Measurements from ENCODE around the gene DNASE1L2. TPM values are rescaled to one million over a fixed set of nuclear protein-coding genes. Genes with fewer than 3 reads are reported as not detected.
A peak's percentile ranks its signal among the peaks of the same experiment; 100 is the strongest.

Gene DNASE1L2
- total RNA-seq, 4 donors from 2014 or later: 0.38 to 0.61 (median 0.57) TPM; not detected in 1

GRCh38 chr16:2204416-2205103 is 31.7 kb upstream of the DNASE1L2 start:
- no peak for TF ChIP-seq CTCF (IDR thresholded peaks at IDR 0.05)
- no peak for TF ChIP-seq POLR2A (IDR thresholded peaks at IDR 0.05)
- H3K27me3 ChIP-seq: peaks cover 0 to 3% (median 0%) of the 10 kb centered on the region in 4 donors
- no peaks in the 10 kb centered on the region for H3K9me3 ChIP-seq
- peaks cover 13 to 24% (median 22%) of the 10 kb centered on the region in 3 donors for H3K4me1 ChIP-seq
- no peak for DNase-seq
- 74 to 78% methylated on average over 13 of the region's 13 CpGs for WGBS, 2 donors
- peaks cover 14 to 32% (median 25%) of the 10 kb centered on the region in 3 donors for H3K36me3 ChIP-seq
- peak overlapping the region; percentile 67 to 87 (median 82) for H3K4me3 ChIP-seq
- intact Hi-C loops (cut with DNase I): no loop called here
- H3K27ac ChIP-seq: peak overlapping the region; percentile 96 to 99 (median 98)

GRCh38 chr16:2205104-2205966 is 30.9 kb upstream of the DNASE1L2 start, which contains the start of gene MLST8:
TSS of gene MLST8 (plus strand) at chr16:2205454. CDS start at chr16:2206086, 632 bp downstream.
- Histone ChIP-seq H3K36me3 (peaks cover 14 to 40% (median 25%) of the 10 kb centered on the region in 3 donors), H3K4me1 (peaks cover 13 to 24% (median 22%) of the 10 kb centered on the region in 3 donors), H3K27ac (peak within 1 kb of the TSS; percentile 96 to 99 (median 98)), H3K27me3 (no peaks in the 10 kb centered on the region), H3K9me3 (no peaks in the 10 kb centered on the region), H3K4me3 (peak within 1 kb of the TSS; percentile 67 to 87 (median 82))
- peak; percentile 57 for DNase-seq
- intact Hi-C loops (cut with DNase I): no loop called here
- peak in 2 of 6 experiments; percentile 24 to 34 for TF ChIP-seq CTCF (IDR thresholded peaks at IDR 0.05)
- TF ChIP-seq POLR2A (IDR thresholded peaks at IDR 0.05): peak in 3 of 4 donors; percentile 67 to 74 (median 73)
- WGBS, 2 donors: 0 to 2% methylated on average over 12 to 31 of the region's 93 CpGs

GRCh38 chr16:2205967-2206313 is 30.3 kb upstream of the DNASE1L2 start:
- Histone ChIP-seq H3K36me3 (peaks cover 14 to 43% (median 25%) of the 10 kb centered on the region in 3 donors), H3K27ac (peak overlapping the region; percentile 96 to 99 (median 98)), H3K27me3 (no peaks in the 10 kb centered on the region), H3K4me1 (peaks cover 13 to 24% (median 22%) of the 10 kb centered on the region in 3 donors), H3K4me3 (peak overlapping the region; percentile 67 to 87 (median 82)), H3K9me3 (no peaks in the 10 kb centered on the region)
- TF ChIP-seq POLR2A (IDR thresholded peaks at IDR 0.05) (no peak), CTCF (IDR thresholded peaks at IDR 0.05) (peak in 1 of 6 experiments; percentile 2)
- WGBS, 2 donors: 0 to 3% methylated on average over 3 to 12 of the region's 16 CpGs
- intact Hi-C loops (cut with DNase I): no loop called here
- no peak for DNase-seq

- H3K27me3 ChIP-seq: no peaks in the 10 kb centered on the region
- no peaks in the 10 kb centered on the region for H3K9me3 ChIP-seq
- intact Hi-C loops (cut with DNase I): no loop called here
- peaks cover 14 to 43% (median 25%) of the 10 kb centered on the region in 3 donors for H3K36me3 ChIP-seq
- peak overlapping the region in 3 of 4 donors; percentile 96 to 99 (median 99) for H3K27ac ChIP-seq
- peaks cover 13 to 24% (median 22%) of the 10 kb centered on the region in 3 donors for H3K4me1 ChIP-seq
- no peak for TF ChIP-seq CTCF (IDR thresholded peaks at IDR 0.05)
- no peak for TF ChIP-seq POLR2A (IDR thresholded peaks at IDR 0.05)
- H3K4me3 ChIP-seq: peak overlapping the region; percentile 67 to 87 (median 82)
- 42 to 91% methylated on average over 2 to 10 of the region's 18 CpGs for WGBS, 2 donors
- DNase-seq: no peak
Observed at GRCh38 chr16:2206420-2206779, 29.8 kb upstream of the DNASE1L2 start.
